ENCODE results near the gene NPW.

The NPW gene

GRCh38 chr16:2037115-2037514 lies 17.5 kb downstream of the NPW start:
- DNase-seq, result no peak

- no peak for DNase-seq
These were observed 18.2 kb downstream of the NPW start for GRCh38 chr16:2037647-2038381.

- DNase-seq, result no peak
These were observed 19.0 kb downstream of the NPW start for GRCh38 chr16:2038382-2039231.

- DNase-seq, result peak; percentile 10
These were observed 19.9 kb downstream of the NPW start for GRCh38 chr16:2039274-2040031.

- no peak for DNase-seq
These were observed 20.6 kb downstream of the NPW start for GRCh38 chr16:2040041-2040786.

- DNase-seq, result peak; percentile 5
These were observed 21.4 kb downstream of the NPW start for GRCh38 chr16:2040787-2041522.

- DNase-seq, result peak; percentile 72
These were observed 22.8 kb downstream of the NPW start for GRCh38 chr16:2042171-2042985.

GRCh38 chr16:2042986-2043666 lies 23.5 kb downstream of the NPW start:
- DNase-seq, result peak; percentile 68

- peak; percentile 32 for DNase-seq
These were observed 24.3 kb downstream of the NPW start for GRCh38 chr16:2043667-2044451.

- no peak for DNase-seq
These were observed 25.0 kb downstream of the NPW start for GRCh38 chr16:2044541-2044940.

- DNase-seq, result no peak
These were observed 26.6 kb downstream of the NPW start for GRCh38 chr16:2045965-2046892.

GRCh38 chr16:2046893-2047329 lies 27.3 kb downstream of the NPW start:
- no peak for DNase-seq

GRCh38 chr16:2047330-2048115 lies 27.9 kb downstream of the NPW start, which contains the start of the genes NTHL1 and TSC2:
NTHL1 (minus strand) TSS chr16:2047834; CDS start chr16:2047823, 11 bp downstream.
TSC2 (plus strand) TSS chr16:2047985; CDS start chr16:2048616, 631 bp downstream.
- peak; percentile 81 for DNase-seq

GRCh38 chr16:2048116-2048543 lies 28.5 kb downstream of the NPW start:
- DNase-seq, result no peak

GRCh38 chr16:2053211-2053610 lies 33.6 kb downstream of the NPW start:
- DNase-seq, result no peak

- no peak for DNase-seq
These were observed 34.3 kb downstream of the NPW start for GRCh38 chr16:2053897-2054296.
